Hepatocyte (in vitro differentiated cells): ENCODE results near the gene DBN1. TPM values are rescaled to one million over a fixed set of nuclear protein-coding genes. Genes with fewer than 3 reads are reported as not detected.

Experiments
- DNase-seq: peaks from one replicate; pipeline ENCODE4 v3.0.0-alpha.2; 2016; ENCODE audit warnings: low spot score
- H2AFZ ChIP-seq: fragments of 200-600 bp; sonication (generic); 2 replicates; pipeline ENCODE4 v1.6.0; 2016; ENCODE audit warnings: antibody characterized with exemption, mild to moderate bottlenecking
- H3K27ac ChIP-seq: fragments of 200-600 bp; sonication (generic); 2 replicates; pipeline ENCODE4 v1.5.1; 2016; ENCODE audit warnings: mild to moderate bottlenecking
- H3K27me3 ChIP-seq: fragments of 200-600 bp; sonication (generic); 2 replicates; pipeline ENCODE4 v1.6.1; 2016
- H3K36me3 ChIP-seq: fragments of 200-600 bp; sonication (generic); replicated peaks from 2 replicates; pipeline ENCODE4 v1.5.1; 2016; ENCODE audit warnings: low read depth; ENCODE audit not compliant: insufficient read depth
- H3K4me1 ChIP-seq: fragments of 200-600 bp; sonication (generic); 2 replicates; pipeline ENCODE4 v1.5.1; 2016; ENCODE audit warnings: mild to moderate bottlenecking, moderate library complexity; ENCODE audit not compliant: insufficient read depth
- H3K4me2 ChIP-seq: fragments of 200-600 bp; sonication (generic); 2 replicates; pipeline ENCODE4 v1.6.0; 2016
- H3K4me3 ChIP-seq: fragments of 200-600 bp; sonication (generic); 2 replicates; pipeline ENCODE4 v1.5.1; 2016; ENCODE audit warnings: mild to moderate bottlenecking
- H3K79me2 ChIP-seq: fragments of 200-600 bp; sonication (generic); 2 replicates; pipeline ENCODE4 v1.6.0; 2017; ENCODE audit warnings: mild to moderate bottlenecking
- H3K9me2 ChIP-seq: fragments of 200-600 bp; sonication (generic); replicated peaks from 2 replicates; pipeline ENCODE4 v1.6.0; 2017; ENCODE audit warnings: mild to moderate bottlenecking; ENCODE audit not compliant: insufficient read depth
- H3K9me3 ChIP-seq: fragments of 200-600 bp; sonication (generic); 2 replicates; pipeline ENCODE4 v1.5.1; 2016; ENCODE audit warnings: low read depth, mild to moderate bottlenecking
- H4K20me1 ChIP-seq: fragments of 200-600 bp; sonication (generic); 2 replicates; pipeline ENCODE4 v1.6.0; 2016; ENCODE audit warnings: mild to moderate bottlenecking; ENCODE audit not compliant: insufficient read depth, poor library complexity, severe bottlenecking
- CTCF ChIP-seq: fragments of 200-600 bp; sonication (generic); IDR thresholded peaks from 2 replicates; pipeline ENCODE4 v1.5.1; 2016; ENCODE audit warnings: antibody characterized with exemption, mild to moderate bottlenecking; ENCODE audit not compliant: poor library complexity
- EZH2 ChIP-seq: fragments of 200-600 bp; sonication (generic); IDR thresholded peaks from 2 replicates; pipeline ENCODE4 v1.6.1; 2016; ENCODE audit warnings: antibody characterized with exemption, mild to moderate bottlenecking, borderline replicate concordance
- EZH2phosphoT487 ChIP-seq: fragments of 200-600 bp; sonication (generic); IDR thresholded peaks from one replicate; pipeline ENCODE4 v1.6.1; 2018; ENCODE audit warnings: antibody characterized with exemption, mild to moderate bottlenecking, low read depth, moderate library complexity; ENCODE audit not compliant: unreplicated experiment, severe bottlenecking
- WGBS: methylation state at CpG from one replicate; pipeline ENCODE4 v1.1.6; 2016; ENCODE audit warnings: low lambda C conversion rate; ENCODE audit errors: missing lambda C conversion rate; 5-methylcytosine and 5-hydroxymethylcytosine counted together
- polyA plus RNA-seq: library from polyadenylated mRNA; unstranded; fragments of >200 nt; fragmentation: Nextera tagmentation; extraction: Ambion mirVana; gene quantifications from 2 replicates; pipeline ENCODE4 v1.2.1, GENCODE V29; 2016
- total RNA-seq: library from RNA; depleted of rRNA; stranded (reverse); fragments of >200 nt; gene quantifications from 2 replicates; pipeline ENCODE4 v1.2.3, GENCODE V29; 2014

DBN1 gene
- total and polyA plus RNA-seq, 2 experiments from 2014 or later, result 107 to 122 TPM

- Histone ChIP-seq H3K36me3 (no peaks in the 10 kb centered on the region), H3K79me2 (no peaks in the 10 kb centered on the region), H3K9me3 (no peaks in the 10 kb centered on the region), H4K20me1 (no peaks in the 10 kb centered on the region), H3K27me3 (no peaks in the 10 kb centered on the region), H3K4me3 (no peak overlapping the region), H3K4me2 (no peak overlapping the region), H3K27ac (no peak overlapping the region), H3K4me1 (peaks cover 13% of the 10 kb centered on the region), H3K9me2 (no peaks in the 10 kb centered on the region), H2AFZ (no peak overlapping the region)
- 70% methylated on average over 9 of the region's 9 CpGs for WGBS
- DNase-seq, result no peak
- TF ChIP-seq EZH2phosphoT487 (no peak), CTCF (no peak), EZH2 (no peak)
Observed at GRCh38 chr5:177501874-177502678, 28.6 kb upstream of the DBN1 start.

- peak overlapping the region; percentile 2 for H3K27ac ChIP-seq
- H3K79me2 ChIP-seq, result peaks cover 2% of the 10 kb centered on the region
- H3K36me3 ChIP-seq, result no peaks in the 10 kb centered on the region
- no peaks in the 10 kb centered on the region for H3K9me3 ChIP-seq
- no peaks in the 10 kb centered on the region for H4K20me1 ChIP-seq
- no peaks in the 10 kb centered on the region for H3K27me3 ChIP-seq
- H2AFZ ChIP-seq, result no peak overlapping the region
- no peaks in the 10 kb centered on the region for H3K9me2 ChIP-seq
- peaks cover 20% of the 10 kb centered on the region for H3K4me1 ChIP-seq
- no peak for TF ChIP-seq EZH2
- TF ChIP-seq EZH2phosphoT487, result no peak
- peak; percentile 98 for TF ChIP-seq CTCF
- WGBS, result 25% methylated on average over 10 of the region's 10 CpGs
- DNase-seq, result peak; percentile 96
- H3K4me3 ChIP-seq, result no peak overlapping the region
- H3K4me2 ChIP-seq, result no peak overlapping the region
Observed at GRCh38 chr5:177500685-177501522, 27.5 kb upstream of the DBN1 start.

GRCh38 chr5:177499842-177500241 is 26.4 kb upstream of the DBN1 start:
- Histone ChIP-seq H3K27ac (no peak overlapping the region), H3K36me3 (no peaks in the 10 kb centered on the region), H2AFZ (no peak overlapping the region), H3K4me2 (no peak overlapping the region), H3K79me2 (peaks cover 2% of the 10 kb centered on the region), H4K20me1 (no peaks in the 10 kb centered on the region), H3K27me3 (no peaks in the 10 kb centered on the region), H3K9me3 (no peaks in the 10 kb centered on the region), H3K4me3 (no peak overlapping the region), H3K4me1 (peaks cover 29% of the 10 kb centered on the region), H3K9me2 (no peaks in the 10 kb centered on the region)
- TF ChIP-seq EZH2phosphoT487, result no peak
- no peak for TF ChIP-seq CTCF
- TF ChIP-seq EZH2, result no peak
- DNase-seq, result no peak
- 78% methylated on average over 5 of the region's 6 CpGs for WGBS
